Large intestine (tissue), 3 donors: ENCODE results near the gene DHRS4L2. TPM values are rescaled to one million over a fixed set of nuclear protein-coding genes. Genes with fewer than 3 reads are reported as not detected.
A peak's percentile ranks its signal among the peaks of the same experiment; 100 is the strongest.

Experiments
- DNase-seq, 2 donors: peaks; one replicate each; pipeline versions ENCODE4 v3.0.0 to v3.0.0-alpha.2; 2013
- H3K27ac ChIP-seq: one replicate; pipeline ENCODE4 v1.5.1; 2013; ENCODE audit warnings: low read length
- H3K27me3 ChIP-seq: 2 replicates; pipeline ENCODE4 v1.6.1; 2013; ENCODE audit warnings: low read length; ENCODE audit not compliant: control insufficient read depth, insufficient read depth
- H3K36me3 ChIP-seq: 2 replicates; pipeline ENCODE4 v1.6.1; 2013; ENCODE audit warnings: low read length; ENCODE audit not compliant: control insufficient read depth, insufficient read depth
- H3K4me1 ChIP-seq: one replicate; pipeline ENCODE4 v1.6.1; 2013; ENCODE audit warnings: low read length; ENCODE audit not compliant: control insufficient read depth, insufficient read depth
- H3K4me3 ChIP-seq: one replicate; pipeline ENCODE4 v1.5.1; 2013; ENCODE audit warnings: low read length
- H3K9me3 ChIP-seq: one replicate; pipeline ENCODE4 v1.6.1; 2013; ENCODE audit warnings: mild to moderate bottlenecking, low read depth, low read length, moderate library complexity; ENCODE audit not compliant: control insufficient read depth
- WGBS: methylation state at CpG from one replicate; pipeline ENCODE4 v1.1.5; 2013; ENCODE audit warnings: low lambda C conversion rate; ENCODE audit not compliant: insufficient coverage; 5-methylcytosine and 5-hydroxymethylcytosine counted together
- polyA plus RNA-seq: library from polyadenylated mRNA; unstranded; fragments of 120-200 nt; gene quantifications from one replicate; pipeline ENCODE4 v1.2.1, GENCODE V29; 2013

The DHRS4L2 gene
- polyA plus RNA-seq, 1 donor = 29.1 TPM

DNA sequence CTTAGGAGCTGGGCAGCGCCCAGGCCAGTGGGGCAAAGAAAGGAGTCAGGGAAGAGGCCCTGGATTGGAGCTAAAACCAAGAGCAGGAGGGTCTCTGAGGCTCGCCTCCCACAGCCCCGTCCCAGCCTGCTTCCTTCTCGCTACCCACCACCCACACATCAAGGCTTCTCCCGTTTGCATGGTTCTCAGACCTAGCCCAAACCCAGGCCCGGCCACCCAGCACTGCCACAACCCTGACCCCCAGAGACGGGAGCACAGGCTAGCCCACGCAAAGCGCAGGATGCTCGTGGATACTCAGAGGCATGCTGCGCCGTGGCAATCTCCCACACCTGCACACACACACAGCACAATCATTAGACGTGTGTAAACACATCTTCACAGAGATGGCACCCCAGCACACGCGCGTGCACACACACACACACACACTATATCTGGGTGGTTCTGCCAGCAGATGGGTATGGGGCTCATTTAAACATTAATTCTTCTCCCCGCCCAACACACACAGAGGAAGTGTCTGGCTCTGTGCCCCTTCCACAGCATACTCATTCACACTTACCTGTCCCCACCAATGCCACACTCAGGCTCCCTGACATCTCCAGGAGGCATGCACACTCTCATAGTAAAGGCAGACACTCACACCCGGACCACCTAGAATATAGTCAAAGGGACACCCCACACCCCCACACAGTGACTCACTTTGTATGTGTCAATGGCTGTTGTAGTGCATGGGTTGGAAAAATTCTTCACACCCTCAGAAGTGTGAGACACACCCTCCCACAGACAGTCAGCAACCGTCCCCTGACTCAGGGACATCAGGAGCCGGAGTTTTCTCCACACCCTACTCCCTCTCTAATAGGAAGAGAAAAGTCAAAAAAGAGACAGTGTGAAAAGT lies 64.2 kb downstream of the DHRS4L2 start:
- no peak overlapping the region for H3K27ac ChIP-seq
- no CpG with 5 or more reads among the region's 20 CpGs for WGBS
- no peaks in the 10 kb centered on the region for H3K36me3 ChIP-seq
- peaks cover 5% of the 10 kb centered on the region for H3K27me3 ChIP-seq
- peaks cover 9% of the 10 kb centered on the region for H3K4me1 ChIP-seq
- H3K4me3 ChIP-seq = peak overlapping the region; percentile 61
- no peak for DNase-seq
- no peaks in the 10 kb centered on the region for H3K9me3 ChIP-seq

- no peak overlapping the region for H3K27ac ChIP-seq
- no peaks in the 10 kb centered on the region for H3K36me3 ChIP-seq
- H3K27me3 ChIP-seq = peaks cover 5% of the 10 kb centered on the region
- H3K9me3 ChIP-seq = no peaks in the 10 kb centered on the region
- H3K4me1 ChIP-seq = peaks cover 13% of the 10 kb centered on the region
- WGBS = no CpG with 5 or more reads among the region's 10 CpGs
- H3K4me3 ChIP-seq = no peak overlapping the region
- no peak for DNase-seq
These were observed 65.0 kb downstream of the DHRS4L2 start for GRCh38 chr14:24053548-24054323.

DNA sequence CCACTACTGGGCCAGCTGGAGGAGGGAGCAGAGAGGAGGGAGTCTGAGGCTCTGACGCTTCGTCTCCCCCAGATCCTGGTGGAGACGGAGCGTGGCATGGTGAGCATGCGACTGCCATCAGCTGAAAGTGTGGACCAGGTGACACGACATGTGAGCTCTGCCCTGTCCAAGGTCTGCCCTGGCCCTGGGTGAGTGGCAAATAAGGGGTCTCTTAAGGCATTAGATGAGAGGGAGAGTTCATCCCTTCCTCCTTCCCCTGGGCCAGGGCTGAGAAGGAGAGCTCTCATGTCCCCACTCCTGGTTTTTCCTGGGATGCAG lies 65.6 kb downstream of the DHRS4L2 start:
- no CpG with 5 or more reads among the region's 6 CpGs for WGBS
- no peak overlapping the region for H3K4me3 ChIP-seq
- H3K36me3 ChIP-seq = no peaks in the 10 kb centered on the region
- peaks cover 5% of the 10 kb centered on the region for H3K27me3 ChIP-seq
- DNase-seq = no peak
- peaks cover 18% of the 10 kb centered on the region for H3K4me1 ChIP-seq
- H3K9me3 ChIP-seq = no peaks in the 10 kb centered on the region
- no peak overlapping the region for H3K27ac ChIP-seq

DNA sequence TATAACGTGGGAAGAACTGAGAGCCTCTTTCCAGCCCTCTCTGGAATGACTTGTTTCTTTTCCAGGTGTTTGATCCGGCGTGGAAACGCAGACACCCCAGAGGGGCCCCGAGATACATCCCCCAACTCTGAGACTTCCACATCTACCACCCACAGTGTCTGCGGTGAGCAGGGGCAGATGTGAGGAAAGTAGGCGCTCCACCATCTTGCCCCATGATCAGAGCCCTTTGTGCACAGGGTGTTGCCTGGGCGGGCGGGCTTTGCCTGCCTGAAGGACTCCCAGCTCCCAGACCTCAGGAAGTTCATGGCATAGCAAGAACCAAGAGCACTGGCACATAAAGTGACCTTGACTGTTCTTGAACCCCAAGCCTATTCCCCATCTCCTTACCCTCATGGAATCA lies 65.9 kb downstream of the DHRS4L2 start:
- Histone ChIP-seq H3K4me3 (no peak overlapping the region), H3K27me3 (peaks cover 5% of the 10 kb centered on the region), H3K27ac (no peak overlapping the region), H3K36me3 (no peaks in the 10 kb centered on the region), H3K9me3 (no peaks in the 10 kb centered on the region), H3K4me1 (peaks cover 21% of the 10 kb centered on the region)
- no peak for DNase-seq
- WGBS = no CpG with 5 or more reads among the region's 9 CpGs

Other genes starting within 250 kb of the DHRS4L2 start
- gene DHRS4, start 35.2 kb upstream of the DHRS4L2 start, polyA plus RNA-seq = 48.7 TPM
- 2.4 TPM for gene CARMIL3, start 63.1 kb downstream of the DHRS4L2 start, polyA plus RNA-seq
- gene CPNE6, start 82.6 kb downstream of the DHRS4L2 start, polyA plus RNA-seq = 0.31 TPM
- gene PCK2, start 105.4 kb downstream of the DHRS4L2 start, polyA plus RNA-seq = 177 TPM
- gene DCAF11, start 125.8 kb downstream of the DHRS4L2 start, polyA plus RNA-seq = 98.9 TPM
- gene NRL, start 126.0 kb downstream of the DHRS4L2 start, polyA plus RNA-seq = 1.6 TPM
- gene FITM1, start 141.7 kb downstream of the DHRS4L2 start, polyA plus RNA-seq = 2.8 TPM
- 324 TPM for gene PSME1, start 147.3 kb downstream of the DHRS4L2 start, polyA plus RNA-seq
- 33.9 TPM for gene EMC9, start 152.7 kb downstream of the DHRS4L2 start, polyA plus RNA-seq
- gene PSME2, start 157.7 kb downstream of the DHRS4L2 start, polyA plus RNA-seq = 243 TPM
- 39.1 TPM for gene RNF31, start 158.6 kb downstream of the DHRS4L2 start, polyA plus RNA-seq
- 104 TPM for gene IRF9, start 172.3 kb downstream of the DHRS4L2 start, polyA plus RNA-seq
- 201 TPM for gene REC8, start 183.2 kb downstream of the DHRS4L2 start, polyA plus RNA-seq
- 22.5 TPM for gene IPO4, start 199.9 kb downstream of the DHRS4L2 start, polyA plus RNA-seq
- gene TM9SF1, start 206.5 kb downstream of the DHRS4L2 start, polyA plus RNA-seq = 50.9 TPM
- 8.1 TPM for gene TSSK4, start 216.8 kb downstream of the DHRS4L2 start, polyA plus RNA-seq
- gene CHMP4A, start 224.6 kb downstream of the DHRS4L2 start, polyA plus RNA-seq = 92.5 TPM
- gene MDP1, start 227.1 kb downstream of the DHRS4L2 start, polyA plus RNA-seq = 21.8 TPM
- 194 TPM for gene NEDD8, start 243.4 kb downstream of the DHRS4L2 start, polyA plus RNA-seq
- gene GMPR2, start 244.0 kb downstream of the DHRS4L2 start, polyA plus RNA-seq = 85.9 TPM